Activated T-helper 17 cell treated with anti-CD3 and anti-CD28 coated beads, Interleukin-2, amount 50 U/mL, for 72 hours (primary cell): ENCODE measurements around the gene CTNNA3. TPM values are rescaled to one million over a fixed set of nuclear protein-coding genes. Genes with fewer than 3 reads are reported as not detected.

ENCODE experiments used
- ATAC-seq: fragments of 150-1000 bp; cut with Tn5 transposase; replicated peaks from 2 replicates; pipeline ENCODE4 v1.10.0; 2021; ENCODE audit warnings: mild to moderate bottlenecking, moderate library complexity
- H3K27ac Mint-ChIP-seq: one replicate; pipeline ENCODE4 v1.8.0; 2022; ENCODE audit warnings: mixed read lengths
- H3K27me3 Mint-ChIP-seq: one replicate; pipeline ENCODE4 v1.8.0; 2022; ENCODE audit warnings: mixed read lengths
- H3K36me3 Mint-ChIP-seq: one replicate; pipeline ENCODE4 v1.8.0; 2022; ENCODE audit warnings: low read depth, mild to moderate bottlenecking, mixed read lengths
- H3K4me1 Mint-ChIP-seq: one replicate; pipeline ENCODE4 v1.8.0; 2022; ENCODE audit warnings: mixed read lengths
- H3K4me3 Mint-ChIP-seq: one replicate; pipeline ENCODE4 v1.8.0; 2022; ENCODE audit warnings: mild to moderate bottlenecking, mixed read lengths
- H3K9me3 Mint-ChIP-seq: one replicate; pipeline ENCODE4 v1.8.0; 2022; ENCODE audit warnings: mixed read lengths
- total RNA-seq, 2 donors: library from RNA; stranded (reverse); gene quantifications; one replicate each; pipeline ENCODE4 v1.2.3, GENCODE V29; 2022

The CTNNA3 gene
- total RNA-seq, 2 donors from 2014 or later: 5.7 TPM; not detected in 1

DNA sequence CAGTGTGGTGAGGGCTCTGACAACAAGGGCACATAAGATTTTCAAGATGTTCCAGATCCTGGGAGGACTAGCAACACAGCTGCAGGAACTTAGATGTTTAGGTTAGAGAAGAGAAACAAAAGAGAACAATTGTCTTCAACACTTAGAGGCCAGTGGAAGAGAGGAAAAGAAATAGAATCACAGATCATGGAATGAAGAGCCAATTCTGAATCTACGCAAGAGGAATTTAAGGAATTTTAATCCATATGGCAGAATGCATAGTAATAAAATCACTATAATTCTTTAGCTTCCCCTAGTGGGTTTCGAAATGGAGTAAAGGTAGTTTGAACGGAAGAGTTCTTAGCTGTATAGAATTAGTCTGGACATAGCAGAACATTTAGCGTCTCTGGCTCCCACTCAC lies 884.8 kb downstream of the CTNNA3 start:
- Mint-ChIP-seq H3K4me3 (no peak overlapping the region), H3K4me1 (no peaks in the 10 kb centered on the region), H3K9me3 (no peaks in the 10 kb centered on the region), H3K36me3 (no peaks in the 10 kb centered on the region), H3K27me3 (peaks cover 4% of the 10 kb centered on the region), H3K27ac (no peak overlapping the region)
- ATAC-seq: no peak

DNA sequence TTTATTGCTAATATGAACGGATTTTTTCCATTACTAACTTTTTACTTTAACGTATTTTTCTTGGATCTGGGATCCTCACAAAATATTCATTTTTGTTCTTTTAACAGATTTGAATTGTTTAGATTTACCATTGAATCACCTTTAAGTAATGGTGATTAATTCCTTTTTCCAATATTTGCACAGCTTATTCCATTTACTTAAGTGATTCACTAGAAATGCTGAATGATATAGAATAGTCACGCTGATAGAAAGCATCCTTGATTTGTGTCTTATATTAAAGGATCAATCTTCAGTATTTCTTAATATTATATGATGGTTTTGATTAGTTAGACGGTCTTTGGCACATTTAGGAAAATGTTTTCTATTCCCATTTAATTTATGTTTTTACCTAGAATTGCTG lies 886.6 kb downstream of the CTNNA3 start:
- H3K36me3 Mint-ChIP-seq: no peaks in the 10 kb centered on the region
- H3K9me3 Mint-ChIP-seq: no peaks in the 10 kb centered on the region

DNA sequence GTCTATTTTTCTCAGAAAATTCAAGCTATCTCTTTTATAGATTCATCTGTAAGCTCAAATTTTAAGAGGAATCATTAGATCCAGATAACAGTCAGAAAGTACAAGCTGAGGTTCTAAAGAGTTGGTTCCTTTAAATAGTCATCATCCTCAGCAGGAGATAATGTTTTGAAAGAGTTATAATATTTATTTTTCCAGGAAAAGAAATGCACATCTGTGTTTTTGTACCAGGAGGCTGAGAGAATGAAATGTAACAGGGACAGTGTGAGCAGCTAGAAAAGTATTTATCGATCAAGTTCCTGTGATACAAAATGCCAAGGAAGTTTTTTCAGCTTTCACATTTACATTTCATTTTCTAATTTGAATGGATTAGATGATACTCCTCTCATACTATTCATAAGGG lies 890.4 kb downstream of the CTNNA3 start:
- Mint-ChIP-seq H3K36me3 (no peaks in the 10 kb centered on the region), H3K4me3 (no peak overlapping the region), H3K27me3 (no peaks in the 10 kb centered on the region)

More for the DNA sequence above, 886.6 kb downstream of the CTNNA3 start:
- H3K27ac Mint-ChIP-seq: no peak overlapping the region
- peaks cover 4% of the 10 kb centered on the region for H3K27me3 Mint-ChIP-seq
- no peaks in the 10 kb centered on the region for H3K4me1 Mint-ChIP-seq
- no peak for ATAC-seq
- no peak overlapping the region for H3K4me3 Mint-ChIP-seq

DNA sequence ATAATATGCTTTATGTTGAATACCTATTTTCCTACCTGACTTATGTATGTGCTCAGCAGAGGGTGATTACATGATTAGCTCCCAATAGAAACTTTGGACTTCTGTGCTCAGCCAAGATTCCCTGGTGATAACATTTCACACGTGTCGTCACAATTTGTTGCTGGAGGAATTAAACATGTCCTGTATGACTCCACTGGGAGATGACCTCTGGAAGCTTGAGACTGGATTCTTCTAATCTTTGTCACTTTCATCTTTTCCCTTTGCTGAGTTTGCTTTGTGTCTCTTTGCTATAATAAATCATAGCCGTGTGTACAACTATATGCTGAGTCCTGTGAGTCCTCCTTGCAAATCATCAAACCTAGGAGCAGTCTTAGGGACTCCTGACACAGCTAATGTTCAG lies 891.0 kb downstream of the CTNNA3 start:
- Mint-ChIP-seq H3K27ac (no peak overlapping the region), H3K4me3 (no peak overlapping the region), H3K4me1 (no peaks in the 10 kb centered on the region), H3K36me3 (no peaks in the 10 kb centered on the region), H3K9me3 (no peaks in the 10 kb centered on the region), H3K27me3 (no peaks in the 10 kb centered on the region)
- ATAC-seq: no peak

More for the DNA sequence above, 890.4 kb downstream of the CTNNA3 start:
- no peak for ATAC-seq
- Mint-ChIP-seq H3K9me3 (no peaks in the 10 kb centered on the region), H3K27ac (no peak overlapping the region), H3K4me1 (no peaks in the 10 kb centered on the region)

DNA sequence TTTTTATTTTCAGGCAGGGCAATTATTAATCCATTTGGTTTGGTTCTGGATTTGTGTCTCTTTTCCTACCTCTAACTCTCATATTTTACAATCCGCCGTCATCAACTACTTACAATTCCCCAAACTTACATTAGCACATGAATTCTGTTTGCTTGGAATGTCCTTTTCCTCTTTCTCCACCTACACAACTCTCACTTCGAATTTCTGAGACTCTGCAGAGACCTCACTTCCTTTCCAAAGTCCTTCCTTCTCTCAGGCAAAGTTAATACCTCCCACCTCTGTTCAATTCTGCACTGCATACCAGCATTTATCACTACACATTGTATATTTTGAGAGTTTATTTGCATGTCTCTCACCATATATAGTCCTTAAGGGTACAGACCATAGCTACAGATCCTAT lies 892.8 kb downstream of the CTNNA3 start:
- no peaks in the 10 kb centered on the region for H3K27me3 Mint-ChIP-seq
- H3K4me3 Mint-ChIP-seq: no peak overlapping the region

DNA sequence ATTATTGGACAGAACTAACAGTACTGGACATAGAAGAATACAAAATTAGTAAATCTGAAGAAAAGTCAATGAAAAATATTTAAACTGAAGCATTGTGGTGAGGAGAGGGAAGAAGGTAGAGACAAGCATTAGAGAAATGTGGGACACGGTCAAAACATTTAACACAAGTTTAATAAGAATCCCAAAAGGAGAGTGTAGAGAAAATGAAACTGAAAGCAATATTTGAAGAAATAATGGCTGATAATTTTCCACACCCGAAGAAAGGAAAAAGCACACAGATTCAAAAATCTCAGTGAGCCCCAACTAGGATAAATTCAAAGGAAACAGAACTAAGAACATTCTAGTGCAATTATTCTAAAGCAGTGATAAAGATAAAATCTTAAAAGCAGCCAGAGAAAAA lies 896.5 kb downstream of the CTNNA3 start:
- Mint-ChIP-seq H3K4me1 (no peaks in the 10 kb centered on the region), H3K4me3 (no peak overlapping the region), H3K27ac (no peak overlapping the region), H3K27me3 (no peaks in the 10 kb centered on the region), H3K9me3 (no peaks in the 10 kb centered on the region), H3K36me3 (no peaks in the 10 kb centered on the region)
- ATAC-seq: no peak

More for the DNA sequence above, 892.8 kb downstream of the CTNNA3 start:
- no peaks in the 10 kb centered on the region for H3K4me1 Mint-ChIP-seq
- H3K9me3 Mint-ChIP-seq: no peaks in the 10 kb centered on the region
- H3K27ac Mint-ChIP-seq: no peak overlapping the region
- no peaks in the 10 kb centered on the region for H3K36me3 Mint-ChIP-seq
- no peak for ATAC-seq

DNA sequence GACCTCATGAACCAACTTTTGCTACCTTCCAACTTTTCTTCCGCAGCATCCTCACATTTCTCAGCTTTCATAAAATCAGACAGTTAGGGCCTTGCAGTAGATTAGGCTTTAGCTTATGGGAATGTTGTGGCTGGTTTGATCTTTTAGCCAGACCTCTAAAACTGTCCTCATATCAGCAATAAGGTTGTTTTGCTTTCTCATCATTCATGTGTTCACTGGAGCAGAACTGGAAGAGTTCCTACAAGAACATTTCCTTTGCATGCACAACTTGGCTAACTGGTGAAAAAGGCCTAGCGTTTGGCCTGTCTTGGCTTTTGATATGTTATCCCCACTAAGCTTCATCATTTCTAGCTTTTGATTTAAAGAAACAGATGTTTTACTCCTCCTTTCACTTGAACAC lies 900.1 kb downstream of the CTNNA3 start:
- no peaks in the 10 kb centered on the region for H3K36me3 Mint-ChIP-seq
- no peak for ATAC-seq
- no peaks in the 10 kb centered on the region for H3K4me1 Mint-ChIP-seq
- no peaks in the 10 kb centered on the region for H3K9me3 Mint-ChIP-seq
- H3K27ac Mint-ChIP-seq: no peak overlapping the region
- no peaks in the 10 kb centered on the region for H3K27me3 Mint-ChIP-seq
- H3K4me3 Mint-ChIP-seq: no peak overlapping the region

DNA sequence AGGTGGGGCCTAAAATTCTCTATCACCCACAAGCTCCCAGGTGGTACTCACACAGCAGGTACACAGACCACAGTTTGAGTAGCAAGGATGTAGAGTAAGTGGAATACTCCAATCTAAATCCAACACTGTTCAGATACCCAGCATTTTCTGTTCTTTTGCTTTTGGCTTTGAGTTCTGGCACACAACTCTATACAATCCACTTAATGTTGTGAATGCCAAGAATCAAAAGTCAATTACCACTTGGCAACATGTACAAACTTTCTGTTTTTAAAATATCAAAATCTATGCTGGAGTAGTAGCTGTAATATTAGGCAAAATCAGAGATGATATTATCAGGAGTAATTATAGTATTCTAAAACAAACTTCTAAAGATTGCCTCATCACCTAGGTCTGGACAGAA lies 903.6 kb downstream of the CTNNA3 start:
- no peak overlapping the region for H3K4me3 Mint-ChIP-seq

DNA sequence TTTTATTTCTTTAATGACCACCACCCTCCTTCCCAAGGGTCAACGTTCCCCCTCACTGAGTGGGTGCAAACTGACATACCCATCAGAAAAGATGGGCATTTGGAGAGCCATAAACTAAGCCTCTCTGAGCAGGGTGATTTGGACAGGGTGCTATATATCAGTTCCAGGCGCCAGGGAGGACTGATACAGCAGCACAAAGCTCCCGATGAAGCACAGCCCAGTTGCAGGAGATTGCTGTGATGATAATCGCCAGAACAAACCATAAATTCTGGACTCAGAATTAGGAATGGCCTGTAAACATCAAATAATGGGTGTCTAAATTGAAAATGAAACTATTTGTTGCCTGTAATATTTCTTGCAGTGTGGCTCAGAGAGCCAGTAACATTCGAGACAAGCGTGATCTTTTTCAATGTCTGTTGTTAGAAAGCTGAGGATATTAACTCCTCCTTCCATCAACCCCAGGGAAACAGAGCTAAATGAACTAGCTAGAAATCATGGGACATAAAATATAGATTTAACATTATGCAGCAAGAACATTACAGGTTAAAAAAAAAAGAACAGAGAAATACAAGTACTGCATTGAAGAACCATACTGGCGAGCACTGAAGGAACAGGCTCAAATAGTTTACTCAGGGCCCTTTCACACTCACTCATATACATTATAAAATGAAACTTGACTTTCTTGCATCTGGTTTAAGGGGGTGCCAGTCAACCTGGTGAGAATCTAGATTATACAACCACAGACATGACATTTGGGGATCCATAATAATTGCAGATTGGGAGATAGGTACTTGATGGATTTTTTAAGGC lies 907.6 kb downstream of the CTNNA3 start:
- no peaks in the 10 kb centered on the region for H3K36me3 Mint-ChIP-seq
- no peak for ATAC-seq
- H3K4me3 Mint-ChIP-seq: no peak overlapping the region
- no peaks in the 10 kb centered on the region for H3K9me3 Mint-ChIP-seq
- H3K27me3 Mint-ChIP-seq: no peaks in the 10 kb centered on the region
- no peak overlapping the region for H3K27ac Mint-ChIP-seq
- no peaks in the 10 kb centered on the region for H3K4me1 Mint-ChIP-seq

More for the DNA sequence above, 903.6 kb downstream of the CTNNA3 start:
- Mint-ChIP-seq H3K4me1 (no peaks in the 10 kb centered on the region), H3K27ac (no peak overlapping the region), H3K36me3 (no peaks in the 10 kb centered on the region), H3K27me3 (no peaks in the 10 kb centered on the region), H3K9me3 (no peaks in the 10 kb centered on the region)
- no peak for ATAC-seq

DNA sequence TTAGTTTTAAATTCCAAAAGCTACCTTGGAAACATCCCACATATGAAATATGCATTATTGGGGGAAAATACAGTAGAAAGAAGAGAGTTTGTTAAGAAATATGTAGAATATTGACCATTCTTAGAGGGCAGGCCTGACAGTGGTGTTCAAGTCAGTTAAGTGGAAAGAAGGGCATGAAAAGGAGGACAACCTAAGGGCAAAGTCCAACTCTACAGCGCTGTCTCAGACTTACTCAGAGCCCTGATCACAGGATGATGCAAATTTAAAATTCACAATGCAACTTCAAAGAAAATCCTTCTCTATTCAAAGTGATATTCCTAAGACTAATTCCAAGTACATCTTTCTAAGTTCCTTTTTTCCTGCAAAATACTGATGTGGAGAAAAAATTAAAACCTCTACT lies 909.3 kb downstream of the CTNNA3 start:
- Mint-ChIP-seq H3K36me3 (no peaks in the 10 kb centered on the region), H3K27ac (no peak overlapping the region), H3K4me3 (no peak overlapping the region), H3K9me3 (no peaks in the 10 kb centered on the region), H3K4me1 (no peaks in the 10 kb centered on the region), H3K27me3 (no peaks in the 10 kb centered on the region)
- no peak for ATAC-seq

DNA sequence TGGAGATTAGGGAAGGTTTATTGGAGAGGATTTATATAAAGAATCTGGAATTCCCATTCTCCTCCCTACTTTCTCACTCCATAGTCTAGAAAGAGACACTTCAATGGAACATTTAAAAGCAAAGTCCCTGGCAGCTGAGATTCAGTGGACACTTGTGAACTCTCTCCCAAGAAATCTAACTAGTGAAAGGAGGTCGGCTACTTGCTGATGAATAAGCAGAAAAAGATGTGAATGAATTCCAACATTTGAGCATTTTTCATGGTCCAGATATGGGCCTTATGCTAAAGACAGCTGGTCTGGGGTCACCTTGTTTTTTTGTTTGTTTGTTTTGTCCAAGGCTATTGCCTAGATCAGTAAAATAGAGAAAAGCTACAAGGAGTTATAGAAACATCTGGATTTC lies 911.2 kb downstream of the CTNNA3 start:
- no peaks in the 10 kb centered on the region for H3K4me1 Mint-ChIP-seq
- ATAC-seq: no peak
- H3K4me3 Mint-ChIP-seq: no peak overlapping the region
- no peaks in the 10 kb centered on the region for H3K36me3 Mint-ChIP-seq
- H3K9me3 Mint-ChIP-seq: peaks cover under 1% of the 10 kb centered on the region
- no peak overlapping the region for H3K27ac Mint-ChIP-seq
- H3K27me3 Mint-ChIP-seq: no peaks in the 10 kb centered on the region

DNA sequence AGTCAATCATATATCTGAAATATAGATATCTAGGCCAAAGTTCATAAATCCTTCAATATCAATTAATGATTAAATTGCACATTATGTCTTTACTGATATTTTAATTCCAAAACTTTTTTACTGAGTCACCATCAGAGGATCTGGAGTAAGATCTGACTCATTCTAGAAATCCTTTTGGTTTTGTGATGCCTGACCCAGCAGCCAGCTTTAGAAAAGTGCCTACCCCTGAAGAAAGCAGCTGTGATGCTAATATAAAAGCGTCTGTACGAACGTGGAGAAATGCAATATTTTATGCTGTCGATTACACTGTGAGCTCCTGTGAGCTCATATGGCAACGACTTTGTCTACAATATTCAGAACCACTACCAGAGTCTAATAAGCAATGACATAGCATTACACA lies 912.7 kb downstream of the CTNNA3 start:
- no peaks in the 10 kb centered on the region for H3K4me1 Mint-ChIP-seq
- no peaks in the 10 kb centered on the region for H3K27me3 Mint-ChIP-seq
- no peak overlapping the region for H3K27ac Mint-ChIP-seq
- no peak for ATAC-seq
- H3K9me3 Mint-ChIP-seq: peaks cover 3% of the 10 kb centered on the region
- H3K4me3 Mint-ChIP-seq: no peak overlapping the region
- no peaks in the 10 kb centered on the region for H3K36me3 Mint-ChIP-seq

DNA sequence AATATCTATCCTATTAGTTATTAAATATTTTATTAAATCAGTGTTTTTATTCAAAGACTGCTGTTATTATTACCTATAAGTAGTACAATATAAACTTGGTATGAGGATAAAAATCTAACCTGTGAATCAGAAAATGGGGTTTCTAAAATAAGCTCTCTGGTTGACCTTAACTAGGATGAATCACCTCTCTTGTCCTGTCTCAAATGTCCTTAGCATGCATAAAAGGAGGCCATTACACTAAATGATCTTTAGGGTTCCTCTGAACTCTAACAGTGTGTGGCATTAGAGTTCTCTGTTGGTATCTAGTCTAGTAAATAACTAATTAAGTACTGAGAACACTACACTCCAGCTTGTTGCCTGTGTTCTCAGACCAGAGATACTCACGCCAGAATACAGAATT lies 913.2 kb downstream of the CTNNA3 start:
- H3K27ac Mint-ChIP-seq: no peak overlapping the region
- no peaks in the 10 kb centered on the region for H3K4me1 Mint-ChIP-seq
- H3K9me3 Mint-ChIP-seq: peaks cover 3% of the 10 kb centered on the region
- H3K4me3 Mint-ChIP-seq: no peak overlapping the region
- H3K36me3 Mint-ChIP-seq: no peaks in the 10 kb centered on the region
- no peaks in the 10 kb centered on the region for H3K27me3 Mint-ChIP-seq
- no peak for ATAC-seq

DNA sequence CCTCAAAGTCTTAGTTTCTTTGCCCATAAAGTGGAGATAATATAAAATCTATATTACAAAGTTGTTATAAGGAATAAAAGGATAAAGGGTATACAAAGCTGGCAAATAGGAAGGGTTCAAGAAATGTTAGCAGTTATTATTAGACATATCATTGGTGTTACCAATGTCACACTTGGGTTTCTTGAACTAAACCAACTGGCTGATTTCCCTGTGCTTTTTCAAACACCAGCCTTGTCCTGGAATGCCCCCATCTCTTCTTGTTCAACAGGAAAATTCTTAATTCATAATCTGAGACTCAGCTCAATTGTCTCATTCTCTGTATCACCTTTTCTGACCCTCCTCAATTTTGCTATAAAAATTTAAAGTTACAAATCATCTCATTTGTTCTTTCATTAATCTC lies 913.9 kb downstream of the CTNNA3 start:
- H3K9me3 Mint-ChIP-seq: peaks cover 3% of the 10 kb centered on the region
- H3K27ac Mint-ChIP-seq: no peak overlapping the region
- no peaks in the 10 kb centered on the region for H3K27me3 Mint-ChIP-seq
- no peak overlapping the region for H3K4me3 Mint-ChIP-seq
- H3K4me1 Mint-ChIP-seq: no peaks in the 10 kb centered on the region
- ATAC-seq: no peak
- no peaks in the 10 kb centered on the region for H3K36me3 Mint-ChIP-seq

DNA sequence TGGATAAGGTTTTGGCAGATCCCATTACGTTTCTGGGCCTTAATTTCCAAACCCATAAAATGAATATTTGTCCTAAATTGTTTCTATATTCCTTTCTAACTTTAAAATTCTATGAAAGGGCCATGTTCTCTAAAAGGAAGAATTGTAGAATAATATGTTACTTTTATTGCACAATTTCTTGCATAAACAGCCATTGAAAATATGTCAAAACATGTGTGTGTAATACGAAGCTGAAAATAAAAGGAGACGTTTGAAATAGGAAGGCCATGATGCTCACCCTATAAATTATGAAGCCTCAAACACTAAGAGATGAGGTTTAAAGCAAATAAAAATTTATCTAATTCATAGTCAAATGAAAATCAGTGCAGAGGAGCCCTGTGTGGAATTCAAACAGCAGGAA lies 915.2 kb downstream of the CTNNA3 start:
- no peaks in the 10 kb centered on the region for H3K4me1 Mint-ChIP-seq
- no peaks in the 10 kb centered on the region for H3K36me3 Mint-ChIP-seq
- no peaks in the 10 kb centered on the region for H3K27me3 Mint-ChIP-seq
- H3K9me3 Mint-ChIP-seq: peaks cover 3% of the 10 kb centered on the region
- no peak for ATAC-seq
- H3K4me3 Mint-ChIP-seq: no peak overlapping the region
- H3K27ac Mint-ChIP-seq: no peak overlapping the region

DNA sequence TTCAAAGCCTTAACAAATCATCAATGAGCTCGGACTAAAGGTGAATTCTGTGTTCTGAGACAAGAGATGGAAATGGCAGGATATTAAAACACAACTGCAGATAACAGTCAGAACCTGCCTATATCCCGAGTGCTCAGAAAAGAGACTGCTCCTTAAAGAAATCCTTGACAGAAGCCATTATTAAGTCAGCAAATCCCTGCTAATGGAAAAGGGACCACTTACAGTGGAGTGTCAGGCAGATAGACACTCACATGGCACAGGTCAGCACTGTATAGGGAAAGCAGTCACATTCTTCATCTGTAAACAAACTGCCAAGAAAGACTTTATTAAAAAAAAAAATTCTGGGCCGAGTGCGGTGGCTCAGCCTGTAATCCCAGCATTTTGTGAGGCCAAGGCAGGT lies 917.6 kb downstream of the CTNNA3 start:
- ATAC-seq: no peak
- Mint-ChIP-seq H3K36me3 (no peaks in the 10 kb centered on the region), H3K27me3 (no peaks in the 10 kb centered on the region), H3K27ac (no peak overlapping the region), H3K9me3 (peaks cover 3% of the 10 kb centered on the region), H3K4me3 (no peak overlapping the region), H3K4me1 (no peaks in the 10 kb centered on the region)
